Neural progenitor cell (in vitro differentiated cells): Measurements from ENCODE around the gene BPIFB6.

ENCODE experiments used
- EZH2 ChIP-seq: fragments of 200-600 bp; sonication (generic); IDR thresholded peaks from 2 replicates; pipeline ENCODE4 v1.6.1; 2017; ENCODE audit warnings: antibody characterized with exemption, mild to moderate bottlenecking, moderate library complexity
- TF ChIP-seq, protein P1 (sequence below): fragments of 200-600 bp; sonication (generic); IDR thresholded peaks from 2 replicates; pipeline ENCODE4 v1.5.1; 2017; ENCODE audit warnings: antibody characterized with exemption, mild to moderate bottlenecking

DNA sequence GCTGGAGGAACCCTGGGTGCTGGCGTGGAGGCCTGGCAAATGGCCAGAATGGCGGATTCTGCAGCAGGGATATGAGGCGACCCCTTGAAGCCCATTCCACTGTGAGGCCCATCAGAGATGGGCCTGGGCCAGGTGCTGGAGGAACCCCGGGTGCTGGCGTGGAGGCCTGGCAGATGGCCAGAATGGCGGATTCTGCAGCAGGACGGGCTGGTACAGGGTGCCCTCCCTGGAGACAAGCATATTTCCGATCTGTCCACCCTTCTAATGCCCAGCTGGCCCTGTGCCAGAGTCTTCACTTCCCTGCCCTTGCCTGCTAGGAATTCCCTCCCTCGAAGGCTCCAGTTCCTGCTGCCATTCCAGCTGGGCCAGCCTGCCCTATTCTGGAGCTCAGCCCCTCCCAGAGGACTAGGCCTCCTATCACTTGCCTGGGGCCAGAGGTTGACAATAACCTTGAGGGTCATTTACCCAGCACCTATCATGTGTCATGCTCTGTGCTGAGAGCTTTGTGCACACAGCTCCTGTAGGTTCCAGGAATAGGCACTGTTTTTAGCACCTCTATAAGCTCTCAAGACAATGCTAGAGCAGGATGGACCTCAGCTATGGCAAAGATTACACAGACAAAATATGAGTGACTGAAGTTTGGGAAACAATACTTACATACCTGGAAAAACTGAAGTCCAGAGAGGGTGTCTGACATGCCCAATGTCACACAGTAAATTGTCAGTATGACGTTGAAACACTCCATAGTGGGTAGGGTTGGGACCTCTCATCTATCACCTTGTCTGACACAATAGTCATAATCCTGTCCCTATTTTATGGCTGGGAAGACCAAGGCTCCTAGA lies 48.6 kb upstream of the BPIFB6 start:
- TF ChIP-seq, protein P1, sequence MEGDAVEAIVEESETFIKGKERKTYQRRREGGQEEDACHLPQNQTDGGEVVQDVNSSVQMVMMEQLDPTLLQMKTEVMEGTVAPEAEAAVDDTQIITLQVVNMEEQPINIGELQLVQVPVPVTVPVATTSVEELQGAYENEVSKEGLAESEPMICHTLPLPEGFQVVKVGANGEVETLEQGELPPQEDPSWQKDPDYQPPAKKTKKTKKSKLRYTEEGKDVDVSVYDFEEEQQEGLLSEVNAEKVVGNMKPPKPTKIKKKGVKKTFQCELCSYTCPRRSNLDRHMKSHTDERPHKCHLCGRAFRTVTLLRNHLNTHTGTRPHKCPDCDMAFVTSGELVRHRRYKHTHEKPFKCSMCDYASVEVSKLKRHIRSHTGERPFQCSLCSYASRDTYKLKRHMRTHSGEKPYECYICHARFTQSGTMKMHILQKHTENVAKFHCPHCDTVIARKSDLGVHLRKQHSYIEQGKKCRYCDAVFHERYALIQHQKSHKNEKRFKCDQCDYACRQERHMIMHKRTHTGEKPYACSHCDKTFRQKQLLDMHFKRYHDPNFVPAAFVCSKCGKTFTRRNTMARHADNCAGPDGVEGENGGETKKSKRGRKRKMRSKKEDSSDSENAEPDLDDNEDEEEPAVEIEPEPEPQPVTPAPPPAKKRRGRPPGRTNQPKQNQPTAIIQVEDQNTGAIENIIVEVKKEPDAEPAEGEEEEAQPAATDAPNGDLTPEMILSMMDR: no peak
- no peak for TF ChIP-seq EZH2
